Right renal pelvis (tissue), 4 donors: Measurements from ENCODE around the gene PIWIL4. TPM values are rescaled to one million over a fixed set of nuclear protein-coding genes. Genes with fewer than 3 reads are reported as not detected.
"Not testable (repeated sequence)": the region's sequence is repeated elsewhere in the genome, so short reads cannot be mapped to it uniquely, and the experiment has no call there.

Experiments
- DNase-seq, 4 donors: peaks; one replicate each; pipeline ENCODE4 v3.0.0-alpha.2; 2013; ENCODE audit warnings: low read depth in 4 of 4, low spot score in 3 of 4, missing footprints in 1 of 4
- polyA plus RNA-seq, 4 donors: library from polyadenylated mRNA; unstranded; fragments of 120-200 nt; gene quantifications; one replicate each; pipeline ENCODE4 v1.2.1, GENCODE V29; 2013; ENCODE audit not compliant: insufficient read length in 4 of 4

PIWIL4 gene
- polyA plus RNA-seq, 4 donors, result 3.2 to 4.2 (median 3.5) TPM

GRCh38 chr11:94630221-94630620 lies 63.1 kb downstream of the PIWIL4 start:
- DNase-seq, result no peak

GRCh38 chr11:94632356-94632755 lies 65.2 kb downstream of the PIWIL4 start:
- no peak for DNase-seq

GRCh38 chr11:94635072-94635471 lies 67.9 kb downstream of the PIWIL4 start:
- no peak for DNase-seq

DNA sequence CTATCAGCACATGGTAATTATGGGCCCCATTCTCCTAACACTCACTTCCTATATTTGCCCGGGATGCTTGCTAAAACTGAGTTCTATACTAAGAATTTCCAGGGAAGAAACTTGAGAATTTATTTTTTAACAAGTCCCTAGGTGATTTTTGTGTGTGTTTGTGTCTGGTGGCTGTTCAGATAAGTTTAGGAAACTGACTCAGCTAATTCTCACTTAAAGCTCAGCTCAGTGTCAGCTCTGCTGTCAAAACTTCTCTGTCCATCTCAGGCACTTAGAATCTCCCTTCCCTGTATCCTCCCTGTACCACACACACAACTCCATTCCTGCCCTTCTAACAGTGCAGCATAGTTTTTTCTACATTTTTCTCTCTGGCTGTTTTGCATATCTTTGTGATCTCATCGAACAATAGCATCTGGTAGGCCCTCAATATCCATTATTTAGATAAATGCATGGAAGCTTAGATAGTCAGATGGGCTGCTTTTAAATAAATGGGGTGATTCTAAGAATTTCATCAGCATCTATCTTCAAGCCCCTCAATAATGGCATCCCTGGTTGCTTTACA lies 69.3 kb downstream of the PIWIL4 start:
- no peak for DNase-seq

DNA sequence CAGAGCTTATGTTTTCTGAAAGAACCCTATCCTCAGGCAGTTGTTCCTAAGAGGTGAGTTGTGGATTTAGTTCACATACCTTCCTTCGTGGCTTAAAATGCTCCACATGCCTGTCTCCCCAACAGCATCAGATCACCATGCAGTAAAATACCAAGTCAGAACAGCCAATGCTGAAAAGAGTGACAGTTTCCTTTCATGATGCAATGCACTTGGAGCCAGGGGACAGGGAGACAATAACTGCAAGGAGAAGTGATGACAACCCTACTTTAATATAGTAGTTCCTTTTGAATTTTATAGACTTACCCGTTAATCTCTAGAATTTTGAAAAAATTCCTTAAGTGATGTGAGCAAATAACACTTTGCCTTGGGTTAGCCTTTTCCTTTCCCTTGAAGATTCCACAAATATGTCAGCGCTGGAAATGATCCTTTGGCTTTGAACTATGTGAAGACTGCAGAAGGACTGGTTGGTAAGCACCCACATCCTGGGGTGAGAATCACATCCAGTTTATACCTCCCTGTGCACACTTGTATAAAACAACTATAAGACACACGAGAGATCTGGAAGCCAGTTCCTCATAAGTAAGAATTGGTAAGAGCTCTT lies 71.2 kb downstream of the PIWIL4 start:
- DNase-seq, result no peak

DNA sequence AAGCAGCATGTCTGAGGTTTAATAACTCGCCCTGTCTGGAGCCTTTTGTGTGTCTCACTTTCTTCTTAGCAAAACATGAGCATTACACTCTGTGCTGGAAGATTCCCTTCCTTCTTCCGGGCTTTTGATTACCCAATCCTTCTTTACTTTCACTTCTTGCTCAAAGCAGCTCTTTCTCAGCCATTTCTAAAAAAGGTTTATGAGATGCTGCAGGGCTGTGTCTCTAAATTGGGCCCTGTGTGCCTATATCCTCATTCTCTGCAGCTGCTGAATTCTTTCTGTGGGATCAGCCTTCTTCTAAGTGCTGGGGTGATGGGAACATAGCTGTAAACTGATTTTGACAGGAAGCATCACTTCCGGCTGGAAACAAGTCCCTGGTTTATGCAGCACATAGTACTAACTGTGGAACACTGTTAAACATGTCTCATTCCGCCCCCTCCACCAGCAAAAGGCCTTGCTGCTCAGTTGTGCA lies 71.8 kb downstream of the PIWIL4 start:
- DNase-seq, result no peak

DNA sequence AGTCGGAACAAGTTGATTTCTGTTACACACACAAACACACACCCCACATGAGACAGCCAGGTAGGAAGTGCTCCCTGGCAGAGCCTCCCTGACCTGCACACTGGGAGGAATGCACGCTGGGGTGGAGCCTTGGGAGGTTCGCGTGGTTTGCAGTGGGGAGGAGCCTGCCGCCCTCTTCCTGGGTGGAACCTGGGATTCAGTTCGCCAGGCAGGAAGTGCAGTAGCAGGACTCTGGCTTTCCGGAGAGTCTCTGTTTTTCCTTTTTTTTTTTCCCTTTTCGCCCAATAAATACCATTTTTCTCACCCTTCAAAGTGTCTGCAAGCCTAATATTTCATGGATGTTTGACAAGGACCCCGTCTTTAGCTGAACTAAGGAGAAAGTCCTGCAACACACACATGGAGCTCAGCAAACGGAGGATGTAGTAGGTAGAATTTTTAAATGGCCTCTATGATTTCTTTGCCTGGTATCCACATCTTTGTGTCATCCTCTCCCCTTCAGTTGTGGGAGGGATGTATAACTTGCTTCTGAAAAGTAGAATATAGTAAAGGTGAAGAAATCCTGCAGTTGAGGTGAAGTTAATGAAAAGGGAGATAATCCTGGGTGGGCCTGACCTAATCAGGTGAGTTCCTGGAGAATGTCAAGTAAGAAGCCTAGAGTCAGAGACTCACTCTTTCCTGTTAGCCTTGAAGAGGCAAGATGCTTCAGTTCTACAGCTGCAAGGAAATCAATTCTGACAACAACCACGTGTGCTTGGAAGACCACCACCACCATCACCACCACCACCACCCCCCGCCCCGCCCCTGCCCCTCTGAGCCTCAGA lies 72.9 kb downstream of the PIWIL4 start:
- DNase-seq, result no peak

DNA sequence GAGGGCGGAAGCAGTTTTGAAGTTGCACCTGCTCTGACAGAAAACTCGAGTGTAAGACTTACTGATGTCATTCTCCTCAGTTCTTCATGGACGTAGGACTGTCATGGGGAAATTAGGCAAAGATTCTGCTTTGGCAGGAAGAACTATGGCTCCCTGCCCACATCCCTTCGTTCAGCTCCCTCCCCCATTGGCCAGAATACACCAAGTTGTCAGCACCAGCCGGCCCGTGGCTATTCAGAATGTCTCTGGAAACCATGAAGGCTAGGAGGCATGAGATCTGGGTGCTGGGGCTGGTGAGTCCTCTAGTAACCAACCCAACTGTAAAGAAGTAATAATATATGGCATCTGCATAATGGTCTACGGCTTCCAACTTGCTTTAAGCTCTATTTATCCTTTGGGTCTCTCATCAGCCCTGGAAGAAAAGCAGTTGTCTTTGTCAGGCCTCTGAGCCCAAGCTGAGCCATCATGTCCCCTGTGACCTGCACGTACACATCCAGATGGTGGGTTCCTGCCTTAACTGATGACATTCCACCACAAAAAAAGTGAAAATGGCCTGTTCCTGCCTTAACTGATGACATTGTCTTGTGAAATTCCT lies 74.1 kb downstream of the PIWIL4 start:
- no peak for DNase-seq

GRCh38 chr11:94643186-94643585 lies 76.0 kb downstream of the PIWIL4 start:
- not testable (repeated sequence) for DNase-seq

DNA sequence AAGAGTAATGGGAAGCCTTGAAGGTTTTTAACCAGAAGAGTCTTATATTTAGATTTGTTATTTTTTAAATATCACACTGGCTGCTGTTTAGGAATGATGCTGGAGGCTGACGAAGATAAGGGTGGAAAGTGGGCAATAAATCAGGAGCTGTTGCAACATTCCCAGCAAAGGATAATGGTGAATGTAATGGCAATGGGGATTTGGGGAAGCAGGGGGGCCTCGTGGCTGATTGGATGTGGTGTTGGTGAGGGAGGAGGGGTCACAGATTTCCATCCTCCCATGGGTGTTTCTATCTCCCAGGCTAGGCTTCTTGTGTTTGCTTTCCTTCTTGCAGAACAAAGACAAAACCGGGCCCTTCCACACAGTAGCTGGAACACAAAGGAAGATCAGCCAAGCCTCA lies 80.8 kb downstream of the PIWIL4 start:
- no peak for DNase-seq

DNA sequence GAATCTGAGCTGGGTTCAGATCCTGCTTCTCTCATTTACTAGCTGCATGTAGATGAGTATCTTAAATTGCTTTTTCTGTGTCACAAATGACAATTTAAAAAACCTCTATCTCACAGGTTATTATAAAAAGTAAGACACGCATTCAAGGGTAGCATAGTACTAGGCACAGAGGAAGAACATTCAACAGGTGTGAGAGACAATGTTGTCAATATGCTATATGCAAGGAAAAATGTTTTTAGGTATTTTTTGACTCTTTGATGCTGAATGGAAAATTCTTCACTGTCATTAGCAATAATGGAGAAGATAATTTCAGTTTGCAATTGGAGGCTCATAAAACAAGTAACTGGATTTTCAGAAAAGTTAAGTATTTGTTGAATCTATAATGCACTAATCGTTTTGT lies 81.6 kb downstream of the PIWIL4 start:
- no peak for DNase-seq

- DNase-seq, result no peak
These were observed 82.1 kb downstream of the PIWIL4 start for GRCh38 chr11:94649254-94649653.

DNA sequence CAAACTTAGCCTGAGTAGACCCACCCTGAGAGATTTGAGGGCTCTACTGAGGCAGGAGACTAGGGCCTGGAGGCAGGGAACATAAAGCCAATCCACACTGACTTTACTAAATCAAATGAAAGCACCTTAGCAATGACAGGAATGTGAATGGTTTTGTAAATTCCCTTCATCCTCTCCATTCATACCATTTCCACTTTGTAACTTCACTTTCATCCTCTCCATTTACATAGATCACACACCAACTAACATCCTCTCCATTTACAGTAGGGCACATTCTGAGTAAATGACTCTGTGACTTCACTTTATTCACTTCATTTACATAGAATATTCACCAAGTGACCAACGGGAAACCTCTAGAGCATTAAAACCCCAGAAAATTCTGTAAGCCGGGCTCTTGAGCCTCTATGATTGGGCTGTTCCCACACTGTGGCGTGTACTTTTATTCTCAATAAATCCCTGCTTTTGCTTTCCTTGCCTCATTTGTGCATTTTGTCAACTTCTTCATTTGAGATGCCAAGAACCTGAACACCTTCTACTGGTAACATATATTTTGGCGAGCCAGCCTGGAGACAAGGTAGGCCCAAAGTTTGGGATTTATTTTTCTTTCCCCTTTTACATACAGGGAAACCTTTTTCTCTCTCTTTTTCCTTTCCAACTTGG lies 82.9 kb downstream of the PIWIL4 start:
- no peak for DNase-seq

GRCh38 chr11:94650756-94651155 lies 83.6 kb downstream of the PIWIL4 start:
- DNase-seq, result peak in 1 of 4 donors; percentile 11

GRCh38 chr11:94652735-94653284 lies 85.6 kb downstream of the PIWIL4 start:
- no peak for DNase-seq

DNA sequence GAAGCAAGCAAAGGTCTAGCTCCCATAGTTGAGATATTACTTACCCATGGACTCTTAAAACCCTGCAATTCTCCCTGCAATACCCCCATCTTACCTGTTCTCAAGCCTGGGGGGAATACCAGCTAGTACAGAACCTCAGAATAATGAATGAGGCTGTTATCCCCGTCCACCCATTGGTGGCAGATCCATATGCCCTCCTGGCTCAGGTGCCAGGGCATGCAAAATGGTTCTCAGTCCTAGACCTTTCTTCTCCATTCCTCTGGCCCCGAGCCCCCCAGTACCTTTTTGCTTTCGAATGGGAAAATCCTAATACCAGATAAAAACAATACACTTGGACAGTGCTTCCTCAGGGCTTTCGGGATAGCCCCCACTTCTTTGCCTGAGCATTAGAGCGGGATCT lies 86.4 kb downstream of the PIWIL4 start:
- DNase-seq, result no peak

DNA sequence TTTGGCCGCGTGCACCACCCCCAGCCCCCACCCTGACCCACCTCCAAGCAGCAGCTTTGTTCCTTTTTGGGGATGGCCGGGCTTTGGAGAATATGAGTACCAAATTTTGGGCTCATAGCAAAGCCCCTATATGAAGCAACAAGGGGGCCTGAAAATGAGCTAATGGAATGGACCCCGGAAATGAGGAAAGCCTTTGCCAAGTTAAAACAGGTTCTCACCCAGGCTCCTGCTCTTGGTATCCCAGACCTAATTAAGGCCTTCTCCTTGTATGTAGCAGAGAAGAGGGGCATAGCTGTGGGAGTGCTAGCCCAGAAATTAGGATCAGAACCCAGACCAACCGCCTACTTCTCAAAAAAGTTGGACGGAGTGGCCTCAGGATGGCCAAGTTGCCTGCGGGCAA lies 87.0 kb downstream of the PIWIL4 start:
- no peak for DNase-seq

- no peak for DNase-seq
These were observed 88.1 kb downstream of the PIWIL4 start for GRCh38 chr11:94655291-94655690.

- DNase-seq, result no peak
These were observed 88.8 kb downstream of the PIWIL4 start for GRCh38 chr11:94655956-94656355.

GRCh38 chr11:94656968-94657367 lies 89.8 kb downstream of the PIWIL4 start:
- DNase-seq, result no peak

- DNase-seq, result no peak
These were observed 90.5 kb downstream of the PIWIL4 start for GRCh38 chr11:94657629-94658028.
